Activated T-helper 1 cell treated with Interleukin-2 at 50 U/mL for 16 hours (primary cell): ENCODE results near the gene KRT85.
"Not testable (repeated sequence)": the region's sequence is repeated elsewhere in the genome, so short reads cannot be mapped to it uniquely, and the experiment has no call there.

Experiments
- DNase-seq: peaks from one replicate; pipeline ENCODE4 v3.0.0-alpha.2; 2020; ENCODE audit warnings: low read depth

Gene KRT85

DNA sequence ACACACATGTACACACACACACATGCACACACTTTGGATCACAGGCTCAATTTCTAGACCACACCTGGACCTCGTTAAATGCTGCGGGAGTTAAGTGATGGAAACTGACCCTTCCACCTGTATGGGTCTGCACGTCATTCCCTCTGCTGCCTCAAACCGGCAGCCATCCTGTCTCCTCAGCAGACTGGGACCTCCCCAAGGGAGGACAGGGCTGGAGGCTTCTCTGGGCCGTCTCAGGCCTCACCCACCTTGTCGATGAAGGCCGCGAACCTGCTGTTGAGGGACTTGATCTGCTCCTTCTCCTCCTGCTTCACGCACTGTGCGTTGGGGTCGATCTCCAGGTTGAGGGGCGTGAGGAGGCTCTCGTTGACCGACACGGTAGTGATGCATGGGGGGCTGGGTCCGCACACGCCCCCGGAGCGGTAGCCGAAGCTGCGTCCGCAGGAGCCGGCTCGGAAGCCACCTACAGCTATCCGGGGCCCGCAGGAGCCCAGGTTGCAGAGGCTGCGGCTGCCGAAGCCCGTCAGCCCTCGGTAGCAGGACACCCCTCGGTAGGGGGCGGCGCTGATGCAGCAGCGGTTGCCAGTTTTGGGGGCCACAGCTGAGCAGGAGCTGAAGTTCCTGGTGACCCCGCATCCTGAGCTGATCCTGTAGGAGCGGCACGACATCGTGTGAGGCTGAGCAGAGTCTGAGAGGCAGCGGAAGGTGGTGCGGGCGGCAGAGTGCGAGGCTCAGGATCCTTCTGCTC lies at the start of gene KRT85:
TSS of gene KRT85 (minus strand) at position 744 of the 748 bp plus-strand sequence. CDS start at position 668, 76 bp downstream.
- DNase-seq, result no peak

GRCh38 chr12:52416795-52417194 lies 49.5 kb upstream of the KRT85 start:
- DNase-seq, result no peak

DNA sequence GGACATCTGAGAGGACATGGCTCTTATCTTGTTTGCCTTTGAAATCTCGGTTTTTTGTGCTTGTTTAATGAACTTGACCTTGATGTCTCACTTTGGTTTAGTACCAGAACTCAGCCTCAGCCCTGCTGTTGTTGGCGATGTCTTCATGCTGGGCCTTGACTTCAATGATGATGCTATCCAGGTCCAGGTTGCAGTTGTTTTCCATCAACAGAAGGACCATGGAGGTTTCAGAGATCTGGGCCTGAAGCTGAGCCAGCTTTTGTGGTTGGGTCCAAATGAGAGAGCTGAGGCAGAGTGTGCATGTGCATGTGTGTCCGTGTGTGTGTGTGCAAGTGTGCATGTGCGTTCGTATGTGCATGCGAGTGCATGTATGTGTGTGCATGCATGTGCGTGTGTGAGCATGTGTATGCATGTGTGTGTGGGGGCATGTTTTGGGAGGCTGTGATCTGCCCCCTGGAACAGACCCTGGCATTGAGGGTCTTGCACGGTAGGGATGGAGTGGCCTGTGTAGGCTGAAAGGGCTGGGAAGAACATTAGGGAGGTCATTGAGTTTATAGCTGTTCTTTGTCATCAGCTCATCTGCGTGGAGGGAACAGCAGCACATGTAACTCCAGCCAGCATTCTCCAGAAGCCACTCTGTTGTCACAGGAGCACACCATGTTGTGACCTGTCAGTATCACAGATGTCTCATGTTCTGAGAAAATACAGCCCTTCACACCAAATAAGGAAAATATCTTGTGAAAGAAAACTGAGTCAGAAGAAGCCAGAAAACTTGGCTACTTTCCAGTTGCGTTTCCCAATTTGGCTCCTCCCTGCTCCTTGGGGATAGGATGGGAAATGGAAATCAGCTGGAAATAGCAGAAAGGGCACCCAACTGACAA lies 48.8 kb upstream of the KRT85 start:
- no peak for DNase-seq

DNA sequence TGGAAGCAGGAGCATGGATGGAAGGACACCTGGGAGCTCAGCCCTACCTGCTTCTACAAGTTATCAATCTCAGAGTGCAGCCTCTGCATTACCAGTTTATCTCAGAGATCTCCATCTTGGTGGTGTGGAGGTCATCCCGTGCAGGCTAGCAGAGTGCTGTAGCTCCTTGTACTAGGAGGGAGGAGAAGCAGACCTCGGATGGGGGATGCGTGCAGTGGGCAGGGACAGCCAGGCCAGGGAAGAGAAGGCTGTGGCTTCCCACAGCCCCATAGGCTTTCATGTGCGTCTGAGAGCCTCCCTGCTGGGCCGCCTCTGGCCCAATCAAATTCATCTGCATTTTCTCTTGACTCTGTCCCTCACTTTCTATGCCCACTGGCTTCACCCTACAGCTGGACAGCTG lies 47.7 kb upstream of the KRT85 start:
- DNase-seq, result no peak

GRCh38 chr12:52413782-52414345 lies 46.6 kb upstream of the KRT85 start:
- DNase-seq, result no peak

DNA sequence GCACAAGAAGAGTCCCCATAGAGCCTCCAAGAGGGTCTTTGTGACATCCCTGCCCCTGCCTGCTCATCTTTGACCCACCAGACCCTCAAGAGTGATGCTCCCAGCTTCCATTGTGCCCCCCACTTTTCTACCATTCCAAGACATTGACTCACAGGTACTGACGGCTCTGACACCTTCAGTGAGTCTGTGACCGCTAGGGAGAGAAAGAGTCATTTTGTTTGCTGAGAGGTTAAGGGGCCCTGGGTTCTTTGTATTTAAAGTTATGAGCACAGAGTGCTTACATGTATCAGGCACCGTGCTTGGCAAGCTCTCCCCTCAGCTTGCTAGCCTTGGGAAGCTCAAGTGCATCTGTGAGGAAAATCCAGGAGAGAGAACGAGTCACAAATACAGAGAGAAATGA lies 45.9 kb upstream of the KRT85 start:
- no peak for DNase-seq

- DNase-seq, result no peak
These were observed 44.5 kb upstream of the KRT85 start for GRCh38 chr12:52411815-52412214.

DNA sequence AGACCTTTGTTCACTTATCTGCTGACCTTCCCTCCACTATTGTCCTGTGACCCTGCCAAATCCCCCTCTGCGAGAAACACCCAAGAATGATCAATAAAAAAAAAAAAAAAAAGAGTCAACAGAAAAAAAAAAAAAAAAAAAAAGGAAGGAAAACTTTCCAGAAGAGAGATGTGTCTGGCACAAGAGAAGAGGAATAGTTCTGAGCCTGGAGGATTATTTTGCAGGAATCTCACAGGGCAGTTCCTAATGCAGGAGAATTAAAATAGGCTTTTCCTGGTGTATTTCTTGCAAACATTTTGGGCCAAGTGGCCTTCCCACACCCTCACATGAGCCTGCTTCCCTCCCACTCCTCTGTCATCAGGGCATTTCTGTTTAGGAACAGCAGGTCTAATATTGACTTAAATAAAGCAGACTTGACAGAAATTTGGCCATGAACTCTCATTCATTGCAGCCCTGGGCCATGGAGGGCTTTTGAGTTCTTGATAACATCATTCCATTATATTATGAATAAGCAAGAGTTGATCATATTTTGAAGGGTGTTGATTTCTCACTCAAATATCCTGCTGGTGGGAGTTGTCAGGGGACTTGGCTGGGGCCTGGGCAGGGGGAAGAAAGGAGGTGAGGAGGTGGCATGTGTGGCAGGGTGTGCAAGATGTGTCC lies 43.4 kb upstream of the KRT85 start:
- DNase-seq, result not testable (repeated sequence)

- no peak for DNase-seq
These were observed 40.6 kb upstream of the KRT85 start for GRCh38 chr12:52407918-52408317.

GRCh38 chr12:52405922-52406385 lies 38.7 kb upstream of the KRT85 start, which contains the start of gene KRT82:
KRT82 (minus strand) TSS chr12:52406335; CDS start chr12:52406277, 58 bp downstream.
- DNase-seq, result no peak

GRCh38 chr12:52404951-52405350 lies 37.7 kb upstream of the KRT85 start:
- no peak for DNase-seq

GRCh38 chr12:52403561-52403960 lies 36.3 kb upstream of the KRT85 start:
- DNase-seq, result no peak

DNA sequence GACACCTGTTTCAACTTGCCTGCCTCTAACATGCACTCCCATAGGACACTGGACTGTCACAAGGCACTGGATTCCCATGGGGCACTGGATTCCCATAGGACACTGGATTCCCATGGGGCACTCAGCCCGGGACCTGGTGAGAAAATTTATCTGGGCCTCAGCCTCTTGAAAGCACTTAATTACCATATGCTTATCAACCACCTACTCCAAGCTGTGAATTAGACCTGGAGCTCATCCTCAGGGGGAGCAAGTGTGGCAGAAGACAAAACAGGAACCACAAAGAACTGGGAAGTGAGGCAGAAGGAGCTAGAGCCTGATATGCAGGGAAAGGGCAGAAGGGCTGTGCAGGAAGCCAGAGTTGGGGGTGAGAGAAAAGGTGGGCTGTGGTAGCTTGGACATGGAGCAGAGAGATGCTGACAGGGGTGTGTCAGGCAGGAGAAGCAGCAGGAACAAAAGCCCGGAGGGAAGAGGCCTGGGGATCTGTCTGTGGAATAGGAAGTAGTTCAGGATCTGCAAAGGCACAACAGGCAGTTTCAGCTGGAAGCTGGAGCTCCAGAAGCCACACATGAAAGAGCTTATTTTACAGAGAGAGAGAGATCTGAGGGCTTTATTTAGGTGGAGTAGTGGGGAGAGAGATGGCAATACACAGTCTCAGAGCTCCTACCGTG lies 35.7 kb upstream of the KRT85 start:
- no peak for DNase-seq

GRCh38 chr12:52402377-52402776 lies 35.1 kb upstream of the KRT85 start:
- DNase-seq, result no peak

GRCh38 chr12:52401926-52402325 lies 34.6 kb upstream of the KRT85 start:
- no peak for DNase-seq

DNA sequence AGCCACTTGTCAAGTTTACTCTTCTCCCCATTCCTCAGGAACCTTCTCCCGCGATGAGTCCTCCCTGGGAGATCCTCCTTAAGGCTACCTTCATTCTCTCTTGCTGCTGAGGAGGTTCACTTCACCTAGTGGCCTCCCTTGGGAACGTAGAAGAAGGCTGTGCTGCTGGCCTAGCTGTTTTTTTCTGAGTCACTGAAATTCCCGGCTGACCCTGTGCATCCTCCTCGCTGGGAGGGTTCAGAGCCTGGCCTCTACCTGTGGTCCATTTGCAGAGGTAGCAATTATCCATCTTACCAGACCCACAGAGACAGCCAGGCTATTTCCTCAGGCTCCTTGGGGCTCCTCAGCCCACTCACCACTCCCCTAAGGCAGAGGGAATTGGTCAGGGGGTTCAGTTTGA lies 34.2 kb upstream of the KRT85 start:
- DNase-seq, result no peak

- DNase-seq, result no peak
These were observed 33.6 kb upstream of the KRT85 start for GRCh38 chr12:52400906-52401305.

- DNase-seq, result no peak
These were observed 32.5 kb upstream of the KRT85 start for GRCh38 chr12:52399756-52400155.

DNA sequence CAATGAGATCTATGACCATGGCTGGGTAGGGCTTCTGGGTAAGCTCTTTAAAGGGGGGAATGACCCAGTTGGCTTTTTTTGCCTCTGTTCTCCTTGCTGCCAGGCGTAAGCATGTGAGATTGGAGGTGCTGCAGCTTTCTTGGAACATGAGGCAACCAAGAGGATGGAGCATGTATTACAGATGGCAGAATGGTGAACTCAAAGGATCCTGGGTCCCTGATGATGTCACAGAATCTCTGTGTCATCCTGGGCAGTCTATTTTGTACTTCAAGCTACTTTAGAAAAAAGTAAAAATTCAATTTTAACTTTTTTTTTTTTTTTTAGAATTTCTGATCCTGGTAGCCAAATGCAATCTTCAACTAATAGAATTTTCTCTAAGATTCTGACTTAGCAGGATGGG lies 30.9 kb upstream of the KRT85 start:
- DNase-seq, result no peak

DNA sequence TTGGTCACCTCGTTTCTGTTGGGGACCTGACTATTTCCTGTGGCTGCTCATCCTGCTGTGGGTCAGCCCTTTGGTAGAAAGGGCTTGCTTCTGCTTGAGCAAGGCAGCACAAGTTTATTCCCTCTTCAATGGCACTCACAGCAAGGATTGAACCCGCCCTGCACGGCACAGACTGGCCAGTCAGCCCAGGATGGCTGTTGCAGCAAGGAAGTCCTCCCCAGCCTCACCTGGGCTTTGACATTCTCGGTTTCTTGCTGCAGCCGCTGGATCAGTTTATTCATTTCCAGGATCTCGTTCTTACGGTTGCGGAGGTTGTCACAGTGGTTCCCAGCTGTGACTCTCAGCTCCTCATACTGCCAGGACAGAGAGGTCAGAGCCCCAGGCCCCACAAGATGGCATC lies 29.4 kb upstream of the KRT85 start:
- DNase-seq, result no peak

GRCh38 chr12:52395761-52396434 lies 28.6 kb upstream of the KRT85 start:
- DNase-seq, result no peak
